ELR (cell line): Measurements from ENCODE around the gene ZNF214.

Experiments
- DNase-seq: peaks from one replicate; pipeline ENCODE4 v3.0.0-alpha.2; 2015; ENCODE audit warnings: low read depth

Gene ZNF214

GRCh38 chr11:7020183-7020917 is at the start of gene ZNF214, which contains the start of gene NLRP14:
Gene ZNF214, minus strand, starts transcription at chr11:7020346. Its CDS starts 17,511 bp downstream, at chr11:7002835.
Gene NLRP14, plus strand, starts transcription at chr11:7020479. Its CDS starts 18,108 bp downstream, at chr11:7038587.
- DNase-seq = peak; percentile 95

- no peak for DNase-seq
These were observed 42.4 kb upstream of the ZNF214 start for GRCh38 chr11:7062534-7062933.

- peak; percentile 68 for DNase-seq
These were observed 40.7 kb upstream of the ZNF214 start for GRCh38 chr11:7060868-7061267.

- DNase-seq = no peak
These were observed 37.5 kb upstream of the ZNF214 start for GRCh38 chr11:7057641-7058040.

GRCh38 chr11:7056828-7057513 is 36.8 kb upstream of the ZNF214 start:
- peak; percentile 17 for DNase-seq

GRCh38 chr11:7050191-7050590 is 30.0 kb upstream of the ZNF214 start:
- DNase-seq = no peak

GRCh38 chr11:7046474-7047175 is 26.5 kb upstream of the ZNF214 start:
- DNase-seq = peak; percentile 49

- DNase-seq = no peak
These were observed 13.9 kb upstream of the ZNF214 start for GRCh38 chr11:7034019-7034418.

GRCh38 chr11:7032692-7033091 is 12.5 kb upstream of the ZNF214 start:
- no peak for DNase-seq

GRCh38 chr11:7031471-7031871 is 11.3 kb upstream of the ZNF214 start:
- DNase-seq = no peak

GRCh38 chr11:7030836-7031235 is 10.7 kb upstream of the ZNF214 start:
- DNase-seq = no peak

- DNase-seq = no peak
These were observed 8.0 kb upstream of the ZNF214 start for GRCh38 chr11:7028141-7028540.

GRCh38 chr11:7021318-7021717 is 1.2 kb upstream of the ZNF214 start:
- no peak for DNase-seq

GRCh38 chr11:7019500-7020182 is 505 bp downstream of the ZNF214 start:
- peak; percentile 55 for DNase-seq

- DNase-seq = no peak
These were observed 4.1 kb downstream of the ZNF214 start for GRCh38 chr11:7016011-7016410.

- no peak for DNase-seq
These were observed 6.0 kb downstream of the ZNF214 start for GRCh38 chr11:7014118-7014517.

GRCh38 chr11:7004482-7004881 is 15.7 kb downstream of the ZNF214 start:
- peak; percentile 85 for DNase-seq

- no peak for DNase-seq
These were observed 24.4 kb downstream of the ZNF214 start for GRCh38 chr11:6995703-6996102.

- peak; percentile 80 for DNase-seq
These were observed 27.4 kb downstream of the ZNF214 start for GRCh38 chr11:6992457-6993417.

- DNase-seq = no peak
These were observed 28.1 kb downstream of the ZNF214 start for GRCh38 chr11:6992026-6992425.

- no peak for DNase-seq
These were observed 28.9 kb downstream of the ZNF214 start for GRCh38 chr11:6991227-6991626.
